Endothelial cell of umbilical vein (primary cell): ENCODE measurements around the gene SMCO3.

Experiments used
- CTCF ChIP-seq, 2 donors: IDR thresholded peaks; 1 replicate in 1 of 2; 2 replicates in 1 of 2; pipeline ENCODE4 v1.5.1; 2011; ENCODE audit warnings: low read length in 2 of 2, mild to moderate bottlenecking in 2 of 2, moderate library complexity in 2 of 2, control low read depth in 1 of 2, inconsistent platforms in 1 of 2, low read depth in 1 of 2; ENCODE audit not compliant: insufficient read depth in 1 of 2; ENCODE audit errors: extremely low read depth in 1 of 2
- EZH2 ChIP-seq: IDR thresholded peaks from 2 replicates; pipeline ENCODE4 v1.6.1; 2012; ENCODE audit warnings: borderline replicate concordance, low read depth, mild to moderate bottlenecking, moderate library complexity, low read length, inconsistent platforms; ENCODE audit not compliant: severe bottlenecking
- GATA2 ChIP-seq: IDR thresholded peaks from 2 replicates; pipeline ENCODE4 v1.7.0; 2011; ENCODE audit warnings: low read depth, mild to moderate bottlenecking, moderate library complexity, mixed read lengths, low read length; ENCODE audit not compliant: insufficient read length, insufficient read depth
- JUN ChIP-seq: IDR thresholded peaks from 2 replicates; pipeline ENCODE4 v1.6.1; 2011; ENCODE audit warnings: borderline replicate concordance, low read depth; ENCODE audit not compliant: insufficient read length, insufficient read depth
- MAX ChIP-seq: IDR thresholded peaks from 2 replicates; pipeline ENCODE4 v1.6.1; 2011; ENCODE audit not compliant: insufficient read depth, insufficient read length
- MYC ChIP-seq: IDR thresholded peaks from one replicate; pipeline ENCODE4 v1.6.1; 2011; ENCODE audit warnings: mild to moderate bottlenecking, low read depth, low read length
- POLR2A ChIP-seq: IDR thresholded peaks from 2 replicates; pipeline ENCODE4 v1.6.1; 2012; ENCODE audit warnings: low read depth, mild to moderate bottlenecking, control low read depth, low read length
- POLR2AphosphoS5 ChIP-seq: IDR thresholded peaks from 2 replicates; pipeline ENCODE4 v1.6.1; 2012; ENCODE audit warnings: low read depth, mild to moderate bottlenecking, control low read depth, low read length, moderate library complexity; ENCODE audit not compliant: insufficient read depth

DNA sequence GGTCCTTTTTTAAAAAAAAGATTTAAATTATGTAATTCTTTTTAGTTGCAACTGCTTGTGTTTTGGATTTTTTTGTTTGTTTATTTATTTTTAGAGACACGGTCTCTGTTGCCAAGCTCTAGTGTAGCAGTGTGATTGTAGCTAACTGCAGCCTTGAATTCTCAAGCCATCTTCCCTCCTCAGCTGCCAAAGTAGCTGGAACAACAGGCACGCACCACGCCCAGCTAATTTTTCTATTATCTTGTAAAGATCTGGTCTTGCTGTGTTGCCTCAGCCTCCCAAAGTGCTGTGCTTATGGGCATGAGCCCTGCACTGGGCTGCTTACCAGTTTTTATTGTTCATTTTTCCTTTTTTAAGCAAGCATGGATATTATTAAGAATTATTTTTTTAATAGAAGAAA, 40.0 kb upstream of the SMCO3 start:
- TF ChIP-seq CTCF (IDR thresholded peaks at IDR 0.05; ENCODE audit: extremely low read depth in 1 of 2, insufficient read depth in 1 of 2, low read depth in 1 of 2, low read length in 2 of 2) (no peak), MYC (no peak), EZH2 (no peak), POLR2A (no peak), POLR2AphosphoS5 (no peak), MAX (no peak), GATA2 (no peak), JUN (no peak)
